Non-pigmented ciliary epithelial cell (primary cell): ENCODE data around the gene MPV17L2.
"Not testable (repeated sequence)": the region's sequence is repeated elsewhere in the genome, so short reads cannot be mapped to it uniquely, and the experiment has no call there.

Source experiments
- DNase-seq: peaks from one replicate; pipeline ENCODE4 v3.0.0-alpha.2; 2010; ENCODE audit warnings: low read depth

The MPV17L2 gene

DNA sequence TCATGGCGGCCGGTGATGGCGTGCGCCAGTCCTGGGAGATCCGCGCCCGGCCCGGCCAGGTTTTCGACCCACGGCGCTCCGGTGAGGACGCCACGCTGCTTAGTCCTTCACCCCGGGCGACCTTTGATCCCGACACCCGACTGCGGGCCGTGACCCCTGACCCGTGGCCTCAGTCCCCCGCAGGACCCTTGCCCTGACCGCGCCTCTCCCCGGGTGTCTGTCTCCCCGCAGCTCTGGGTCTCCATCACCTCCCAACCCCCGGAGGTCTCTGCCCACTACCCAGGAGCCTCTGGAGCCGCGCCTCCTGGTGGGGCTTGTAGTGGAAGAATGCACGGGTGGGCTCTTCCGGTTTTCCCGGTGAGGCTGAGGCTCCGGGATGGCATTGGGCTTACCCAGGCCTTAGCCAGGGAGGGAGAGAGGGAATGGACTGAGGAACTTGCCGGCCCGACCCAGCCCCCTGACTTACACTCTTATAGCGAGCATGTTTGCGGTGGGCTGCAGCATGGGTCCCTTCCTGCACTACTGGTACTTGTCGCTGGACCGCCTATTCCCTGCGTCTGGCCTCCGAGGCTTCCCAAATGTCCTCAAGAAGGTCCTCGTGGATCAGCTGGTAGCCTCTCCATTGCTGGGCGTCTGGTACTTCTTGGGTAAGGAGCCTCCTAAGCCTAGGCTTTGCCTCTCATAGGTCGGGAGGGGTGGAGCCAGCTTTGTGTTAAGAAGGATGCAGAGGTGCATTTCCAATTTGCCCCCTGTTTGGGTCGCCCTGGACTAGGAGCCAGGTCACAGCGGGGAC lies 566 bp downstream of the MPV17L2 start:
- DNase-seq = no peak

DNA sequence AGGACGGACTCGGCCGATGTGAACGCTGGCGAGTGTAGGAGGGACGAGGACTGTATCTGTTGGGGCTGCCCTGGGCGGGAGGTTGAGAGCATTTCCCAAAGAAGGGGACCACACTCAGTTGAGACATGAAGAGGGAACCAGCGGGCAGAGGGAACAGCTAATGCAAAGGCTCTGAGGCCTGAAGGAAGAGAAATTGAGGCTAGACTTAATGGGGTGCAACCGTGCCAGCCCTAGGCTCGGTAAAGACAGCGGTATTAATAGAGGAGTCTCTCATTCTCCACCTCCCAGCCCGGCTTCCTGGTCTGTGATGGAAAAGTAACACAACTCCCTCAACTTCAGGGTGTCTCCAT lies 1.1 kb downstream of the MPV17L2 start:
- DNase-seq = no peak

DNA sequence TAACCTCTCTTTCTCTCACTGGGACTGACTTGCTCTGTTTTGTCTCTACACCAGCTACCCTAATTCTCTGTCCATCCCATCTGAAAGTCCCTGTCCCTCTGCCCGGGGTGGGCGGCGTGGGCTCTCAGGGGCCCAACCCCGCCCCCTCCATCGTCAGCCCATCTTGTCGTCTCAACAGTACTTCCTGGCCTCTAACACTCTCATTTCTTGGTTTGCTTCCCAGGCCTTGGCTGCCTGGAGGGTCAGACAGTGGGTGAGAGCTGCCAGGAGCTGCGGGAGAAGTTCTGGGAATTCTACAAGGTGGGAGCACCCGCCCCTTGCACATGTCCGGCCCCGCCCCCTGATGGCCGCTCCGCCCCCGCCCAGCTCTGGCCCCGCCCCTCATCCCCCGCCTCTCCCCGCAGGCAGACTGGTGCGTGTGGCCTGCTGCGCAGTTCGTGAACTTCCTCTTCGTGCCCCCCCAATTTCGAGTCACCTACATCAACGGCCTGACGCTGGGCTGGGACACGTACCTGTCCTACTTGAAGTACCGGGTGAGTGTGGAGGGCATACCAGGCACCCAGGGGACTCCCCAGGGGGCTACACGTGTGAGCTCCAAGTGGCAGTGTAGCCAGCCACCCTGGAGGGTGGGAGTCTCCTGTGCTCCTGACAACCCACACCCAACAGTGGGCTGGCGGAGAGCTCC lies 1.7 kb downstream of the MPV17L2 start:
- no peak for DNase-seq

DNA sequence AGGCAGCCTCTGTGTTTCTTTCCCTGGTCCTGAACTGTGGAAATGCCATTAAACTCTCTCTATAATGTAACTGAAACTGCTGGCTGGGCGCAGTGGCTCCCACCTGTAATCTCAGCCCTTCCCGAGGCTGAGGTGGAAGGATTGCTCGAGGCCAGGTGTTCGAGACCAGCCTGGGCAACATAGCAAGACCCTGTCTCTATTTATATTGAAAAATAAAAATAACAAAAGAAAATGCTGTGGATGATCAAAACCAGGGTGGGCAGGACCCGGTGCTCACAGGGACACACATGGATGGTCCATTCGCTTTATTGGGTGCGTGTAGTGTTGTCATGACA lies 3.5 kb downstream of the MPV17L2 start:
- DNase-seq = no peak

DNA sequence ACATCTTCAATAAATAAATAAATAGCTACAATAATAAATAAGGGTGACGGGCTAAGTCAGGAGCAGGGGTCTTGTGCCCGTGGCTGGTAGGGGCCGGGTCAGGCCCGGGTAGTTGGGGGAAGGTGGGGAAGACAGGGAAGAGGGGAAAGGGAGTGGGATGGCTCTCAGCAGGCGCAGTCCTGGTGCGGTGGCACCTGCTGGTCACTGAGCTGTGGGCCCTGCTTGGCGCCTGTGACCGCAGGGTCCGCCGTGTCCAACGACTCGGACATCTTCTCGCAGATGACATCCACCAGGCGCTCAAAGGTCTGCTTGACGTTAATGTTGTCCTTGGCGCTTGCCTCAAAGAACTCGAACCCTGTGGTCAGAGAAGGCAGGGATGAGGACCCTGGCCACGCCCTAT lies 4.3 kb downstream of the MPV17L2 start:
- DNase-seq = no peak

DNA sequence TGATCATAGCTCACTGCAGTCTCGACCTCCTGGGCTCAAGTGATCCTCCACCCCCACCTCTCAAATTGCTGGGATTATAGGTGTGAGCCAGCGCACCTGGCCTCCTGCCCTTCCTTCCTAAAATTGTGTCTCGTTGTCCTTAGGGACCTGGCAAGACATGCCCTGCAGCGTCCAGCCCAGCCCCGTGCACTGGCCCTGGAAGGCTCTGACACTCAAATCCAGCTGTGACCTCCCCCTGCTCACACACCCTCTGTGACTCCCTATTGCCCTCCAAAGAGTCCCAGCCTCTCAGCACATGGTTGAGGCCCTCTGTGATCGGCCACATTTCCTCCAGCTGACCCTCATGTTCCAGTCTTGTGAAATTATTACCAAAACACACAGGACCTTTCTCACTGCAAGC lies 4.9 kb downstream of the MPV17L2 start:
- DNase-seq = no peak

DNA sequence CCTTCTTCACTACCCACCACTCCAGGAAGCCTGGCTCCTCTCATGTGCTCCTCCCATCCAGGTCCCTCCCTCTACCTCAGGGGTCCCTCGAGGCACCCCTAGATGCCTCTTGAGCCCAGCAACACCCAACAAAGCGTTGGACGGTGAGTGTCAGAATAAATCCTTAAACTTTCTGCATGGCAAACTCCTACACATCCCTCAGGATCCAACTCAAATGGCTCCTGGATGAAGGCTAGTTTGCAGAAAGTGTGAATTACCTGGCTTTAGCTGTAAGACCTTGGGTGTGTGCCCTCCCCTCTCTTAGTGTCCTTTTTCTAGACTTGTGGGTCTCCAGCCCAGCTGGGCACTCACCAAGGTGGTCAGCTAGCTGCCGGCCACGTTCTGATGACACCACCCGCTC lies 5.4 kb downstream of the MPV17L2 start:
- DNase-seq = no peak

DNA sequence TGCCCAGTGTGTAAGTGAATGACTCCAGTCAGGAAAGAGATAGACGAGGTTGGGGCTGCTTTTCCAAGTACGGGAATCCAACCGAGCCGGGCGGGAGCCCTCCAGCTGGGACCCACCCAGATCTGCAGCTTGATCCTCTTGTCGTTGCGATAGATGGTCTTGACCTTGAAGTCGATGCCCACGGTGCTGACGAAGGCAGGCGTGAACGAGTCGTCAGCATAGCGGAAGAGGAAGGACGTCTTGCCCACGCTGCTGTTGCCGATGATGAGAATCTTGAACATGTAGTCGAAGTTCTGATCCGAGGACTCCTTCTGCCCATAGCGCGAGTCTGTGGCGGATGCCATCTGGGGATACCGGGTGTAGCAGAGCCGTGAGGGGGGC lies 9.4 kb downstream of the MPV17L2 start:
- DNase-seq = no peak

DNA sequence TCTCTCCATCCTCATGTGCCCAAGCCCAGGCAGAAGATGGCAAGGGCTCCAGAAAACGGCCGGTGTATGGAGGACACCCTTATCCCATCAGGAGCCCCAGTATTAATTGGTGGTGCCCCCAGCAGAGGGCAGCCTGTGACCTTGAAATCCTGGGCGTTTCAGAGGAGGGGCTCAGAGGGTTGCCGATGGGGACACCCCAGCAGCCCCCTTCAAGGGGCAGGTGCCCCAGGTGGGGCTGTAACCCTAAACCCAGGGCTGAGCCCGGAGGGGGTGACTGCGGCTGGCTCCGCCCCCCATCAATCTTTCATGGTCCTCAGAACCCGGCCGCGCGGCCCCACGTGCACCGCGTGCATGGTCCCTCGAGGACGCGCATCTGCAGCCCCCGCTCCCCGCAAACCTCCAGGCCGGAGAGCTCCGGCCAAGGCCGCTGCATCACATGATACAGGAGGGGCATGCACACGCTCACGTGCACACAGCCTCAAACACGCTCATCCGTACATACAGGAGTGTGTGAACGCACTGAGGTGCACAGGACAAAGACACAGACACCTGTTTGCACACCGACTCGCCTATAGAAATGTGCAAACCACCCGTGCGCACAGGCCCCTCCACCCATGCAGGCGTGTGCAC lies 9.9 kb downstream of the MPV17L2 start:
- no peak for DNase-seq

DNA sequence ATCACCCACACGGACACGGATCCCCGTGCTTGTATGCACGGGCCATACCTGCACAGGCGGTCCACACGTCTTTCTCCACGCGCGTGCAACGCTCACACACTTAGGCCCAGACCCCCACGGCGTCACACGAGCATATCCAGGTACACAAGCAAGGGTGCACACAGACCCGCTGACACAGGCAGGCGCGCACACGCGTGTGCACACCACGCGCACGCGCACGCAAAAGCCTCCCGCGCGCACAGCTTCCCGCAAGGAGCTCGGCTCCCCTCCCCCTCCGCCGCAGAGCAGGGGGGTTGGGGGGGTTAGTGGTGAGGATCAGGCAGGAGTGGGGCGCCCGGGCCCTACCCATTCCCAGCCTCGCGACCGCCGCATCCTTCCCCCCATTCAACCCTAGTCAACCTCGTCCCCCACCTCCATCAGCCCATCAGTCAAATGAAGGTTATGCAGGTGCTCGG lies 10.4 kb downstream of the MPV17L2 start:
- no peak for DNase-seq

DNA sequence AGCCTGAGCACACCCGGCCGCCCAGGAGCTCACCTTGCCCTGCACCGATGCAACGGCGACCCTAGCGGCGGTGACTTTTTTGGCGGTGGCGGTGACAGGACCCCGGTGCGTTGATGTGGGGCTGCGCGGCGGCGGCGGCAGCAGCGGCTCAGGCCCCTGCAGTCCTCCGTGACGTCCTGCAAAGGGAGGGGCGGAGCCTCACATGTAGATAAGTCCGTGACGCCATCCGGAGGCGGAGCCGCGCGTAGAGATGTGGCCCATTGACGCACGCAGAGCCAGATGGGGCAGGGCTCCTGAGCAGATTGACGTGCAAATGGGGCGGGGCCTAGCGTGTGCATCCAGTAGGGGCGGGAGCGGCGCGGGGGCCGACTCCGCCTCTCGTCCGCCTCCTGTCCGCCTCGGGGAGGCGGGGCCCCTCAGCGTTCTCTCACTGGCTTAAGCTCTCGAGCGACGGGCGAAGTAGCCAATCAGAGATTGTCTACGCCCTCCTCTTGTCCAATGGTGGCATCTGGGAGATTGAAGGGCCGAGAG lies 10.9 kb downstream of the MPV17L2 start, which contains the start of gene RAB3A:
Gene RAB3A (minus strand): TSS at position 180 of the 531 bp plus-strand sequence. CDS start 1,302 bp downstream, outside the sequence.
- peak; percentile 100 for DNase-seq

DNA sequence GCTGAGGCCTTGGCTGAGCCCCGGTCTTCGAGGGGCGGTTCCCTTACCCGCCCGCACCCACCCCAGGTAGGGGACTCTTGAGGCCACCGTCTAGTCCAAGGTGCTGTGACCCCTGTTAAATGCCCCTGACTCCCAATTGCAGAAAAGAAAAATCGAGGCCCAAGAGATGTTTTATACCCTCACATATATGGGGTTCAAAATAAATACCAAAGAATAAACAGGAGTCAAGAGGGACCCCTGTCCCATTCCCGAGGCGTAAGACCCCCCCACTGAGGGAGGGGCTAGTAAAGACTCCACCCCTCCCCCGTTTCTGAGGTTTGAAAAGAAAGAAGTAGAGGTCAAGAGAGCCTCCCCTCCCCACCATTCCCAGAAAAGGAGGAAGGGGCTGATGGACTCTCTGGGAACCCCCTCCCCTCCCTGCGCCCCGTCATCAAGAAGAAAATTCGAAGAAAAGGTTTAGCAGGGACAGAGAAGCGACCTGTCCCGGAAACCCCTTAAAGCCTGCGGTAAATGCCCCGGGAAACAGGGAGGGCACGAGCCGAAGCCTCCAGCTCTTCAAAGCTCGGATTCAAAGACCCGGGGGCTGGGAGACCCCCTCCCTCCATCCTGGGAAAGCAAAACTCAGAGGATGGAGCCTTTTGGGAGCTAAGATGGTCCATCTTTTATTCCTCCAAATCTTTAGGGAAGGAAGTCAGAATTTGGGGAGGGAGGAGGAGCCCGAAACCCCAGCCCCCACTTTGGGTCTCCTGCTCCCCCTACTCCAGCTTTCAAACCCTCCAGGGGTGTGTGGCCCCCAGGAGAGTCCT lies 11.6 kb downstream of the MPV17L2 start:
- no peak for DNase-seq

DNA sequence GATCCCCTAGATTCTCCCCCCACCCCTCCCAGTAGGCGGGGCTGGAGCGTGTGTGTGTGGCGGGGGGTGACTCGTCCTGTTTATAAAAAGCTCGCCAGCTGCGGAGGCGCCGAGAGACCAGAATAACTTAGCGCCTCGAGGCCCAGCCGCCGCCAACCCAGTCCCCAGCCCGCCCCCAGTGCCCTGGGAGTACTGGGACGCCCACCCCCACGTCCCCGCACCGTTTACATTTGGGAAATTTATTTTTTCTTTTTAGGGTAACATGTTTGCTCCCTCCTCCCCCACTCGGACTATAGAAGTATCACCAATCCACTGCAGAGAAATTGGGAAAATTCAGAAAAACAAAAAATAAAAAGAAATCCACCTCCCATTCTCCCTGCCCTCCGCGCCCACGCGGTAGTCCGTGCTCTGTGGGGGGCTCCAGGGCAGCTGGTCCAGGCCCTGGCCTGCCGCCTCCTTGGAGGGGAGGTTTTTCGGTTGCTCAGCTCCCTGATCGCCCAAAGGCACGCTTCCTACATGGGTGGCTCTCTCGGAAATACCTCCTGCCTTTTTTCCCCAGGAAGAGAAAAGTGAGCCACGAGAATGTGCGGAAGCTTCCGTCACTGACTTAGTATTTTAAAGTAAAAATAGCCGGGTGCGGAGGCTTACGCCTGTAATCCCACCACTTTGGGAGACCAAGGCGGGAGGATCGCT lies 12.3 kb downstream of the MPV17L2 start:
- peak; percentile 34 for DNase-seq

DNA sequence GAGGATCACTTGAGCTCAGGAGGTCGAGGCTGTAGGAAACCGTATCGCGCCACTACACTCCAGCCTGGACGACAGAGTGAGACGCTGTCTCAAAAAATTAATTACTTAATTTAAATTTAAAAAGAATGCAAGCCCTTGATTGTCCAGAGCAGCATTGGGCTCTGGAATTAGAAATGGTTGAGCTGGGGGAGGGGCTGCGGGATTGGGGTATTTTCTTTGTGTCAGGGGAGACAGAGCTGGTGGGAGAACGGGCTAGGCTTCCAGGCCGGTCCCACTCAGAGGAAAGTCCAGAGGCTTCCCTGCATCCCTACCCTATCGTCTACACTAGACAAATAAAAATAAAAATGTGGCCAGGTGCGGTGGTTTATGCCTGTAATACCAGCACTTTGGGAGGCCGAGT lies 13.0 kb downstream of the MPV17L2 start:
- no peak for DNase-seq

DNA sequence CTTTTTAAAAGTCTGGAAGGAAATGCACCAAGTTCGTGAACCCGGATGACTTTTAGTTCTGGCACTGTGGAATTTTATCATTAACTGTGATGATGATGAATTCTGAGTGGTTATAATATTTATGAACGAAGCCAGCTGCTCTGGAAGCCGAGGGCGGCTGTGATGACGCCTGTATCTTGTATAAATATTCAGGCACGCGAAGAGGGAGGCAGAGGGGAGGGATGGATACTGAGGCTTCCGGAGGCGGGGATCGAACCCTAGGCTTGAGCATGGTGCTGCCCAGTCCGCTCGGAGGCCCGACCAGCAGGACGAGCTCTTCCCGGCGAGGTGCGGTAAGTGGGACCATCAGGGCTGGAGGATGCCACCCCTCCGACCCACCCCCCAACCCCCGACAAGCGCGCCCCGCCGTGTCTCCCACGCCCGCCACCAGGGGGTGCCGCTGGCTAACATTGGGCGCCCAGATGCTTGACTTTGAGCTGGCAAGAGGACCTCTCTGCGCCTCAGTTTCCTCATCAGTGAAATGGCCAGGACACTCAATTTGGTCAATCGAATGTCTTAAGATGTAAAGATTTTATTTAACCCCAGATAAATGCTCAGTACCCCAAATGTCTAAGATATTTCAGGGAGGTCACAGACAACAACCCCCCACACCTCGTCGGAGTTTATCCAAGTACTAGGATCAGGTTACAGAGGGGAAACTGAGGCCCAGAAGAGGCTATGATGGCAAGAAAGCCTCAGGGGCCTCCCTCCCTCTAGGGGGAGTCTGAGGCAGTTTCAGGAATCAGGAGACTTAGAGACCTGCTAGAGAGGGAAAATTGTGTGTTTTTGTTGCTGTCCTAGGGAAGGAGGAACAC lies 15.3 kb downstream of the MPV17L2 start:
- no peak for DNase-seq

DNA sequence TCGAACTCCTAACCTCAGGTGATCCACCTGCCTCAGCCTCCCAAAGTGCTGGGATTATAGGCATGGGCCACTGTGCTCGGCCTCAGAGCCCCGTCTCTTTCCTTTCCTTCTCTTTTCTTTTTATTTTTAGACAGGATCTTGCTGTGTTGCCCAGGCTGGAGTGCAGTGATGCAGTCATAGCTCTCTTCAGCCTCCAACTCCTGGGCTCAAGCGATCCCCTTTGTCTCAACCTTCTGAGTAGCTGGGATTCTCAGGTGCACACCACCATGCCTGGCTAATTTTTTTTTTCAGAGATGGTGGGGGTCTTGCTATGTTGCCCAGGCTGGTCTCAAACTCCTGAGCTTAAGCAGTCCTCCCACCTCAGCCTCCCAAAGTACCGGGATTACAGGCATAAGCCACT lies 16.9 kb downstream of the MPV17L2 start:
- DNase-seq = not testable (repeated sequence)

DNA sequence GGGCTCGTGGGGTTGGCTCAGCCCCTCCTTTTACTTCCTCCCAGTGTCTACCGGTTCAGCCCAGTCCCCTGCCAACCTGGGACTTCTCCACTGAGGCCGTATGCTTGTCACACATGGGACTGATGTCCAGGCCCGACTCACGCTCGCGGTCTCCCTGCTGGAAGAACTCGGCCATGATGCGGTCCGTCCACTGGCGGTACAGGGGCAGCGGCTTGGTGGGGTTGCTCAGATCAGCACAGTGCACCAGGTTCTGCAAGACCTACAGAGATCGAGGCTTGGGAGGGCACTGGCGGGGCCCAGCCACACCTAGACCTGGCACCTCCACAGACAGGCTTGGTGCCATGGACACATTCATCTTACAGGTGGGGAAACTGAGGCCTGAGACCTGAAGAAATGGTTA lies 18.7 kb downstream of the MPV17L2 start:
- no peak for DNase-seq

DNA sequence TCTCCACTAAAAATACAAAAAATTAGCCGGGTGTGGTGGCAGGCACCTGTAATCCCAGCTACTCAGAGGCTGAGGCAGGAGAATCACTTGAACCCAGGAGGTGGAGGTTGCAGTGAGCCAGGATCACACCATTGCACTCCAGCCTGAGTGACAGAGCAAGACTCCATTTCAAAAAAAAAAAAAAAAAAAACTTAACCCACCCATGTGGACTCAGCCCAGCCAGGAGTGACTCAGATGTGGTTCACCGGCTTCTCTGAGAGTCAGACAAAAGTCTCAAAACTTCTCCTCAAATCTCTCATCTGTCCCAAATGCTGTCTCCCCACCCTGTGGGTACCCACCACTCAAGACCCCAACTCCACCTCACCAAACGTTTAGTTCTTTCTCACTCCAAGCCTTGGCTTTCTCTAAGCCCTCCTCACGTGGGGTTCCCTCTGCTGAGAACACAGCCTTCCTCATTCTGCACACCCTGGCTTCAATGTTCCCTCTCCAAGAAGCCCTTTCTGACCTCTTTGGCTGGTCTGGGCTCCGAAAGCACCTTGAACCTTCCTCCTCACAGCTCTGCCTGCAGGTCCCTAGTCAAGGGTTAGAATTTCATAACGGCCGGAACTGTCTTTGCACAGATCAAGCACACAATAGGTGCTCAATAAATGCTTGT lies 21.9 kb downstream of the MPV17L2 start:
- no peak for DNase-seq

DNA sequence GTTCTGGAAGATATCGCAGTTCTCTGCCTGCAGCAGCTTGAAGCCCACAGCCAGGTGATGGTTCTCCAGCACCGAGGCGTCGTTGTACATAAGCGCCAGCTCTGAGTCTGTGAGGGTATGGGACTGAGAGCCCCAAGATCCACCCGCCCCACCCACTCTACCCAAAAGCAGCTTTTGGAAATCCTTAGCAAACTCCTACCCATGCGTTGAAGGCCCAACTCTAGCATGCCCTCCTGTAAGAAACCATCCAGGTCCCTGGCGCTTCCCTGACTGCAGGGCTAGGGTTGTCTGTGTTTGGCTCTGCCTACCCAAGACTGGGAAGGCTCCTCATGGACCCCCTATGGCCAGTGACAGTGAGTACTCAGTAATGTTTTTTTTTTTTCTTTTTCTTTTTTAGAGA lies 23.8 kb downstream of the MPV17L2 start:
- no peak for DNase-seq

DNA sequence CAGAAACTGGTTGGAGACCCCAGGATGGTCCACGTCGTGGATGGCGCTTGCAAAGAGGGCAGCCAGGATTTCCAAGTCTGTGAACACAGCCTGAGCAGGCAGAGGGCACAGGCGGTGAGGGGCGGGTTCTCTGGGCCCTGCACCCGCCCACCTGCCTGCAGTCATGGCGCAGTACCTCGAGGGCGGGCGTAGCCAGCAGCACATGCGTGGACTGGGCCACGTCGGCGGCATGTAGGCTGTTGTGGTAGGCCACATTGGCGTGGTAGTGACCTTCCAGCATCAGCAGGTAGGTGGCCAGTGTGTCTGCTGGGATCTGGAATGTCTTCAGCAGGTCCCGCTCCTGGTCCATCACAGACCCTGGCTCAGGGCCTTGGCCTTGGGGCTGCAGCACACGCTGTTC lies 25.1 kb downstream of the MPV17L2 start:
- DNase-seq = no peak
